ENCODE measurements around the gene SERTAD3.

SERTAD3 gene

DNA sequence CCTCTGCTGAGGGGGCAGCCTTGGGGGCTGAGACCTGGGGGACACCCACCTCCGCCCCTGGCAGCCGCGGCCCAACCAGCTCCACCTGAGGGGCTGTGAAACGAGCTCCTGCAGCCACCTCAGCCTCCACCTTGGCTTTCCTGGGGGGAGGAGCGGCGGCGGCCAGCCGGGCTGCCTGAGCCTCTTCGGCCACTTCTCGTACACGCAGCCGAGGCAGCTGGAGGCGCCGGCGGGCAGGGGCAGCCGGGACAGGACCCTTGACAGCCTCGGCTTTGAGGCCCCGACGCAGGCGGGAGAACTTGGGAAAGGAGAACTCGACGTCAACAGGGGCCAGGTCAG is 46.6 kb downstream of the SERTAD3 start:
- no peaks in the 10 kb centered on the region for H3K36me3 ChIP-seq (ENCODE audit: insufficient read depth, low read length)
- H3K9ac ChIP-seq (ENCODE audit: low read length), result no peak overlapping the region
- no peak overlapping the region for H3K4me3 ChIP-seq (ENCODE audit: low read depth in 1 of 2, low read length in 2 of 2)
- no peaks in the 10 kb centered on the region for H3K9me3 ChIP-seq (ENCODE audit: low read length)
- H3K27me3 ChIP-seq (ENCODE audit: control insufficient read depth in 1 of 2, insufficient read depth in 2 of 2, low read length in 2 of 2), result no peaks in the 10 kb centered on the region
- no peaks in the 10 kb centered on the region for H3K4me1 ChIP-seq (ENCODE audit: insufficient read depth, low read length)
- no peak overlapping the region for H3K27ac ChIP-seq (ENCODE audit: low read depth, low read length)

DNA sequence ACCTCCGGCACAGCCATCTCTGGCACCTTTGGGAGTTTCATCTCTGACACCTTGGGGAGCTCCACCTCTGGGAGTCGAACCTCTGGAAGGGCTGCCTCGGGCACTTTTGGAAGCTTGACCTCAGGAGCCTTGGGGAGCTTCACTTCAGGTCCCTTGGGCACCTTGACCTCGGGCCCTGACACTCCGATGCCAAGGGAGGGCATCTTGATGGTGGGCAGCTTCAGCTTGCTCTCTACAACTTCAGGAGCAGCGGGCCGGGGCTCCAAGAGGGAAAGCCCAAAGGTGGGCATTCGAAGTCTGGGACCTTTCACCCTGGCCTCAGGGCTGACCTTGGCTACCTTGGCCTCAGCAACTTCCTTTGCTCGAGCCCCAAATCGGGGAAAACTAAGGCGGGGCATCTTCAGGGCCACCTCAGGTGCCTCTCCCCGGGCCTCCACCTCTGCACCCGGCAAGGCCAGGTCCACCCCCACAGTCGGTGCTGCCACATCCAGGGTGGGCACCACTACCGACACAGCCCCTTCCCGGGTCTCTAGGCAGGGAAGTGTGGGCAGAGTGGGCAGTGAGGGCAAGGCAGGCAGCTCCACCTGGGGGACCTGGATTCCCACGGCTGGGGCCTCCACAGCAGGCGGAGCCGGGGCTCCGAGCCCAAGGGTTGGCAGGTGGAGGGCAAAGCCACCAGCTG is 47.1 kb downstream of the SERTAD3 start:
- Histone ChIP-seq H3K4me3 (ENCODE audit: low read depth in 1 of 2, low read length in 2 of 2) (no peak overlapping the region), H3K9ac (ENCODE audit: low read length) (no peak overlapping the region), H3K36me3 (ENCODE audit: insufficient read depth, low read length) (no peaks in the 10 kb centered on the region), H3K27ac (ENCODE audit: low read depth, low read length) (no peak overlapping the region), H3K4me1 (ENCODE audit: insufficient read depth, low read length) (no peaks in the 10 kb centered on the region), H3K27me3 (ENCODE audit: control insufficient read depth in 1 of 2, insufficient read depth in 2 of 2, low read length in 2 of 2) (no peaks in the 10 kb centered on the region), H3K9me3 (ENCODE audit: low read length) (no peaks in the 10 kb centered on the region)

DNA sequence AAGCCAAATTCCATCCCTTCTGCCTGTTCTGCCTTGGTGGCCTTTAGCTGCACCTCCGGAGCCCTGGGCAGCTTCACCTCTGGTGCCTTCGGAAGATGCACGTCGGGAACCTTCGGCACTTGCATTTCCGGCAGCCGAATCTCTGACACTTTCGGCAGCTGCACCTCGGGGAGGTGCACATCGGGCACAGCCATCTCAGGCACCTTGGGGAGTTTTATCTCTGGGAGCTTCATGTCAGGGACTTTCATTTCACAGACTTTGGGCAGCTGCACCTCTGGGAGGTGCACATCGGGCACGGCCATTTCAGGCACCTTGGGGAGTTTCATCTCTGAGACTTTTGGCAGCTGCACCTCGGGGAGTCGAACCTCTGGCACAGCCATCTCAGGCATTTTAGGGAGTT is 48.2 kb downstream of the SERTAD3 start:
- Histone ChIP-seq H3K4me3 (ENCODE audit: low read depth in 1 of 2, low read length in 2 of 2) (no peak overlapping the region), H3K27me3 (ENCODE audit: control insufficient read depth in 1 of 2, insufficient read depth in 2 of 2, low read length in 2 of 2) (no peaks in the 10 kb centered on the region), H3K4me1 (ENCODE audit: insufficient read depth, low read length) (no peaks in the 10 kb centered on the region), H3K9me3 (ENCODE audit: low read length) (no peaks in the 10 kb centered on the region), H3K27ac (ENCODE audit: low read depth, low read length) (no peak overlapping the region), H3K9ac (ENCODE audit: low read length) (no peak overlapping the region), H3K36me3 (ENCODE audit: insufficient read depth, low read length) (no peaks in the 10 kb centered on the region)

DNA sequence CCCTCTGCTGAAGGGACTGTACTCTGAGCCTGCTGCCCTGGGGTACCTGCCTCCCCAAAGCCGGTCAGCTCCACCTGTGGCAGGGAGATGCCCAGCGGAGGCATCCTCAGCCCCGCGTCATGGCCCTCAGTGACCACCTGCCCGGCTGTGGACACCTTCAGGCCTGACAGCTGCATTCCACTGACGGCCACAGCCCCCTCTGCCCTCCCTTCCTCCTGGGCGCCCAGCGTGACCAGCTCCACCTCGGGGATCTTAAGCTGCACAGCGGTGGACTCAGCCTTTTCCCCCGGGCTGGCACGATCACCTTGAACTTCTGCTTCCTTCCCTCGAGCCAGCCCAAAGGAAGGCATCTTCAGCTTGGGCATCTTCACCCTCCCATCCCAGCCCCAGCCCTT is 49.3 kb downstream of the SERTAD3 start:
- no peaks in the 10 kb centered on the region for H3K36me3 ChIP-seq (ENCODE audit: insufficient read depth, low read length)
- H3K27ac ChIP-seq (ENCODE audit: low read depth, low read length), result no peak overlapping the region
- no peak overlapping the region for H3K9ac ChIP-seq (ENCODE audit: low read length)
- no peaks in the 10 kb centered on the region for H3K4me1 ChIP-seq (ENCODE audit: insufficient read depth, low read length)
- no peak overlapping the region for H3K4me3 ChIP-seq (ENCODE audit: low read depth in 1 of 2, low read length in 2 of 2)
- no peaks in the 10 kb centered on the region for H3K27me3 ChIP-seq (ENCODE audit: control insufficient read depth in 1 of 2, insufficient read depth in 2 of 2, low read length in 2 of 2)
- H3K9me3 ChIP-seq (ENCODE audit: low read length), result no peaks in the 10 kb centered on the region

DNA sequence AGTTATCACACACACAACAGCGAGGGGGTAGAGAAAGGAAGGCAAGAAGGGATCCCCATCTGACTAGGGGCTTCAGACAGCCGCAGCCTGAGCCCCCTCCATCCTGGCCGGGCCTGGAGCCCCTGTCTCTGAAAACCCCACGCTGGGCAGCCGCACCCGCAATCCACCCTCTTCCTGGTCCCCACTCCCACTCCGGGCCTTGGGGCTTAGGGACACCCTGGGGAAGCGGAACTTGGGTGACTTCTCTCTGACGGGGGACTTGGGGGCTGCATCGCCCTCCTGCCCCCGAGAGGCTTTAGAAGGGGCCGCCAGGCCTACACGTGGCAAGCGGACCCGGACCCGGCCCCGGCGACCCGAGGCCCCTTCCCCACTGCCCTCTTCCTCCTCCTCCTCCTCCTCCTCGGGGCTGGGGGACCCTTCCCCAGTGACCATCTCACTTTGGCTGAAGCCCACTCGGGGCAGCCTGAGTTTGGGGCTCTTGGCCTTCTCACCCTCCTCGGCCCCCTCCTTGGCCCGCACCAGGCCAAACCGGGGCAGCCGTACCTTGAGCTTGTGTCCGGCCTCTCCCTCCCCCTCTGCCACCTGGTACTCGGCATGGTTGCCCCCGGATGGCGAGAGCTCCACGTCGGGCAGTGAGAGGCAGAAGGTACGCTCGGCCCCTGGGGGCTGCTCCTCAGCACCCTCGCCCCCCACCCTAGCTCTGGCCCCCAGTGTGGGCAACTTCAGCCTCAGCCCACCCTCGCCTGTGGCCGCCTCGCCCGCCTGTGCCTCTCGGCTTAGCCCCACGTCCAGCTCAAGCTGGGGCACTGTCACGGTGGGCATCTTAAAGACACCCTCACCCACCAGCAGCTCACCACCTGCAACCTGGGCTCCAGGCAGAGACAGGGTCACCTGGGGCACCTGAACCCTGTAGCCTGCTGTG is 50.0 kb downstream of the SERTAD3 start:
- Histone ChIP-seq H3K36me3 (ENCODE audit: insufficient read depth, low read length) (no peaks in the 10 kb centered on the region), H3K4me3 (ENCODE audit: low read depth in 1 of 2, low read length in 2 of 2) (no peak overlapping the region), H3K9ac (ENCODE audit: low read length) (no peak overlapping the region), H3K9me3 (ENCODE audit: low read length) (no peaks in the 10 kb centered on the region), H3K4me1 (ENCODE audit: insufficient read depth, low read length) (no peaks in the 10 kb centered on the region), H3K27me3 (ENCODE audit: control insufficient read depth in 1 of 2, insufficient read depth in 2 of 2, low read length in 2 of 2) (no peaks in the 10 kb centered on the region), H3K27ac (ENCODE audit: low read depth, low read length) (no peak overlapping the region)

DNA sequence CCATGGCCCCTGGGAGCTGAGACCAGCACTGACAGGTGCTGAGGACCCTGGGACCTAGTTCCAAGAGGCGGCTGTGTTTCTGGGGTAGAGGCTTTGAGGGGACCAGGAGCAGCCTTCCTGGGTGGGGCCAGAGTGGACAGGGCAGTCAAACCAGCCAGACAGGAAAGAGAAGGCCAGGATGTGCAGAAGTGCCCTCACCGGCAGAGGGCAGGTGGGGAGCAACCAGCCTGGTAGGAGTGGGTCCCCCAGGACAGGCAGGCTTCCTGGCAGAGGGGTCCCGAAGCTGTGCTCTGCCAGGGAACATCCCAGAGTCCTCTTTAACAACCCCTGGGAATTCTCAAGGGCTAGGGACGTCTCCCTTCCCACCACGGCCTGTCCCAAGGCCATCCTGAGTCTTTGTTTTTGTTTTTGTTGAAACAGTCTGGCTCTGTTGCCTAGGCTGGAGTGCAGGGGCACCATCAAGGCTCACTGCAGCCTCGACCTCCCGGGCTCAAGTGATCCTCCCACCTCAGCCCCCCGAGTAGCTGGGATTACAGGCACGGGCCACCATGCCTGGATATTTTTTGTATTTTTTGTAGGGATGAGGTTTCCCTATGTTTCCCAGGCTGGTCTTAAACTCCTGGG is 51.1 kb downstream of the SERTAD3 start:
- no peak overlapping the region for H3K9ac ChIP-seq (ENCODE audit: low read length)
- no peaks in the 10 kb centered on the region for H3K9me3 ChIP-seq (ENCODE audit: low read length)
- H3K27ac ChIP-seq (ENCODE audit: low read depth, low read length), result no peak overlapping the region
- no peak overlapping the region for H3K4me3 ChIP-seq (ENCODE audit: low read depth in 1 of 2, low read length in 2 of 2)
- no peaks in the 10 kb centered on the region for H3K27me3 ChIP-seq (ENCODE audit: control insufficient read depth in 1 of 2, insufficient read depth in 2 of 2, low read length in 2 of 2)
- H3K4me1 ChIP-seq (ENCODE audit: insufficient read depth, low read length), result no peaks in the 10 kb centered on the region
- no peaks in the 10 kb centered on the region for H3K36me3 ChIP-seq (ENCODE audit: insufficient read depth, low read length)

DNA sequence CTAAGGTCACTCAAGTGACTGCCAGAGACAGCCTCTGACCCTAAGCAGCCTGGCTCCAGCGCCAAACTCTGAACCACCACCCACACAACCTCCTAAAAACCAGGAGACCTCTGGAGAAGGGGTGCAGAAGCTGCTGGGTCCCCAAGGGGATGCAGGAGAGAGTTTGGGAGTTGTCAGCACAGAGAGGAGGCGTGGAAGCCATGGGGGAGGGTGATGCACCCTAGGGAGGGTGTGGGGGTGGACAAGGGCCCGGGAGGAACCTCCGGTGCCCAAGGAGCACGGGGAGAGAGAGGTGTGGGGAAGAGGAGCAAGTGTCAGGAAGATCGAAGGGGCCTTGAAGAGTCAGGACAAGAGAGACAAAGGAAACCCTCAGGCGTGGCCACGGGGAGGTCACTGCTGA is 52.0 kb downstream of the SERTAD3 start:
- H3K4me1 ChIP-seq (ENCODE audit: insufficient read depth, low read length), result no peaks in the 10 kb centered on the region
- no peak overlapping the region for H3K9ac ChIP-seq (ENCODE audit: low read length)
- no peaks in the 10 kb centered on the region for H3K9me3 ChIP-seq (ENCODE audit: low read length)
- H3K27ac ChIP-seq (ENCODE audit: low read depth, low read length), result no peak overlapping the region
- H3K4me3 ChIP-seq (ENCODE audit: low read depth in 1 of 2, low read length in 2 of 2), result no peak overlapping the region
- H3K36me3 ChIP-seq (ENCODE audit: insufficient read depth, low read length), result no peaks in the 10 kb centered on the region
- H3K27me3 ChIP-seq (ENCODE audit: control insufficient read depth in 1 of 2, insufficient read depth in 2 of 2, low read length in 2 of 2), result no peaks in the 10 kb centered on the region
